HL-60 (cell line): Measurements from ENCODE around the gene CACNA1C.

Experiments used
- DNase-seq, 2 experiments: peaks; one replicate each; pipeline ENCODE4 v3.0.0-alpha.2; 2010 to 2020; ENCODE audit warnings: low read depth in 1 of 2, low spot score in 1 of 2
- H3K27ac ChIP-seq: fragments of 250-450 bp; sonication (Bioruptor Pico); replicated peaks from 2 replicates; pipeline ENCODE4 v1.5.1; 2020; ENCODE audit warnings: mild to moderate bottlenecking, moderate library complexity
- H3K27me3 ChIP-seq: fragments of 250-450 bp; sonication (Bioruptor Pico); 2 replicates; pipeline ENCODE4 v1.5.1; 2021; ENCODE audit warnings: mild to moderate bottlenecking, moderate library complexity; ENCODE audit not compliant: insufficient read depth, poor library complexity, severe bottlenecking
- H3K4me3 ChIP-seq: replicated peaks from 2 replicates; pipeline ENCODE4 v1.5.1; 2011; ENCODE audit warnings: mild to moderate bottlenecking, control low read depth, low read length; ENCODE audit not compliant: insufficient read depth
- GABPA ChIP-seq: IDR thresholded peaks from 2 replicates; pipeline ENCODE4 v1.6.1; 2012; ENCODE audit warnings: low read depth
- POLR2AphosphoS5 ChIP-seq: IDR thresholded peaks from 2 replicates; pipeline ENCODE4 v1.6.1; 2012; ENCODE audit warnings: low read depth
- SPI1 ChIP-seq: IDR thresholded peaks from 2 replicates; pipeline ENCODE4 v1.6.1; 2012; ENCODE audit warnings: low read depth, mild to moderate bottlenecking, borderline replicate concordance
- TF ChIP-seq, protein P1 (sequence below): IDR thresholded peaks from one replicate; pipeline ENCODE4 v1.5.1; 2011; ENCODE audit warnings: low read length, control low read depth, inconsistent platforms; ENCODE audit not compliant: insufficient read depth
- TF ChIP-seq, protein P2 (sequence below): IDR thresholded peaks from 2 replicates; pipeline ENCODE4 v1.6.1; 2012; ENCODE audit warnings: low read depth; ENCODE audit not compliant: insufficient replicate concordance

The CACNA1C gene

DNA sequence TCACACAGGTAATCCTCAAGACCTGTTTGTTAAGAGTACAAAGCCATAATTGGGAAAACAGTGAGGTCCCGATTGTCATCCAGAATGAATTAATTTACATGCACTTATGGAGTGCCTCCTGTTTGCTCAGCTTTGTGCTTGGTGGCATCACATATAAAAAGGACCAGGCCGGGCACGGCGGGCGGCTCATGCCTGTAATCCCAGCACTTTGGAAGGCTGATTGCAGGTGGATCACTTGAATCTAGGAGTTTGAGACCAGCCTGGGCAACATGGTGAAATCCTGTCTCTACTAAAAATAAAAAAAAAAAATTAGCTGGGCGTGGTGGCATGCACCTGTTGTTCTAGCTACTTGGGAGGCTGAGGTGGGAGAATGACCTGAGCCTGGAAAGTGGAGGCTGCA lies 247.4 kb downstream of the CACNA1C start:
- H3K4me3 ChIP-seq, result no peak overlapping the region
- H3K27ac ChIP-seq, result no peak overlapping the region
- H3K27me3 ChIP-seq, result no peaks in the 10 kb centered on the region
- no peak for TF ChIP-seq SPI1
- no peak for TF ChIP-seq GABPA
- TF ChIP-seq, protein P1, sequence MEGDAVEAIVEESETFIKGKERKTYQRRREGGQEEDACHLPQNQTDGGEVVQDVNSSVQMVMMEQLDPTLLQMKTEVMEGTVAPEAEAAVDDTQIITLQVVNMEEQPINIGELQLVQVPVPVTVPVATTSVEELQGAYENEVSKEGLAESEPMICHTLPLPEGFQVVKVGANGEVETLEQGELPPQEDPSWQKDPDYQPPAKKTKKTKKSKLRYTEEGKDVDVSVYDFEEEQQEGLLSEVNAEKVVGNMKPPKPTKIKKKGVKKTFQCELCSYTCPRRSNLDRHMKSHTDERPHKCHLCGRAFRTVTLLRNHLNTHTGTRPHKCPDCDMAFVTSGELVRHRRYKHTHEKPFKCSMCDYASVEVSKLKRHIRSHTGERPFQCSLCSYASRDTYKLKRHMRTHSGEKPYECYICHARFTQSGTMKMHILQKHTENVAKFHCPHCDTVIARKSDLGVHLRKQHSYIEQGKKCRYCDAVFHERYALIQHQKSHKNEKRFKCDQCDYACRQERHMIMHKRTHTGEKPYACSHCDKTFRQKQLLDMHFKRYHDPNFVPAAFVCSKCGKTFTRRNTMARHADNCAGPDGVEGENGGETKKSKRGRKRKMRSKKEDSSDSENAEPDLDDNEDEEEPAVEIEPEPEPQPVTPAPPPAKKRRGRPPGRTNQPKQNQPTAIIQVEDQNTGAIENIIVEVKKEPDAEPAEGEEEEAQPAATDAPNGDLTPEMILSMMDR, result no peak
- TF ChIP-seq, protein P2, sequence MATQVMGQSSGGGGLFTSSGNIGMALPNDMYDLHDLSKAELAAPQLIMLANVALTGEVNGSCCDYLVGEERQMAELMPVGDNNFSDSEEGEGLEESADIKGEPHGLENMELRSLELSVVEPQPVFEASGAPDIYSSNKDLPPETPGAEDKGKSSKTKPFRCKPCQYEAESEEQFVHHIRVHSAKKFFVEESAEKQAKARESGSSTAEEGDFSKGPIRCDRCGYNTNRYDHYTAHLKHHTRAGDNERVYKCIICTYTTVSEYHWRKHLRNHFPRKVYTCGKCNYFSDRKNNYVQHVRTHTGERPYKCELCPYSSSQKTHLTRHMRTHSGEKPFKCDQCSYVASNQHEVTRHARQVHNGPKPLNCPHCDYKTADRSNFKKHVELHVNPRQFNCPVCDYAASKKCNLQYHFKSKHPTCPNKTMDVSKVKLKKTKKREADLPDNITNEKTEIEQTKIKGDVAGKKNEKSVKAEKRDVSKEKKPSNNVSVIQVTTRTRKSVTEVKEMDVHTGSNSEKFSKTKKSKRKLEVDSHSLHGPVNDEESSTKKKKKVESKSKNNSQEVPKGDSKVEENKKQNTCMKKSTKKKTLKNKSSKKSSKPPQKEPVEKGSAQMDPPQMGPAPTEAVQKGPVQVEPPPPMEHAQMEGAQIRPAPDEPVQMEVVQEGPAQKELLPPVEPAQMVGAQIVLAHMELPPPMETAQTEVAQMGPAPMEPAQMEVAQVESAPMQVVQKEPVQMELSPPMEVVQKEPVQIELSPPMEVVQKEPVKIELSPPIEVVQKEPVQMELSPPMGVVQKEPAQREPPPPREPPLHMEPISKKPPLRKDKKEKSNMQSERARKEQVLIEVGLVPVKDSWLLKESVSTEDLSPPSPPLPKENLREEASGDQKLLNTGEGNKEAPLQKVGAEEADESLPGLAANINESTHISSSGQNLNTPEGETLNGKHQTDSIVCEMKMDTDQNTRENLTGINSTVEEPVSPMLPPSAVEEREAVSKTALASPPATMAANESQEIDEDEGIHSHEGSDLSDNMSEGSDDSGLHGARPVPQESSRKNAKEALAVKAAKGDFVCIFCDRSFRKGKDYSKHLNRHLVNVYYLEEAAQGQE, result no peak
- no peak for TF ChIP-seq POLR2AphosphoS5
- no peak for DNase-seq

DNA sequence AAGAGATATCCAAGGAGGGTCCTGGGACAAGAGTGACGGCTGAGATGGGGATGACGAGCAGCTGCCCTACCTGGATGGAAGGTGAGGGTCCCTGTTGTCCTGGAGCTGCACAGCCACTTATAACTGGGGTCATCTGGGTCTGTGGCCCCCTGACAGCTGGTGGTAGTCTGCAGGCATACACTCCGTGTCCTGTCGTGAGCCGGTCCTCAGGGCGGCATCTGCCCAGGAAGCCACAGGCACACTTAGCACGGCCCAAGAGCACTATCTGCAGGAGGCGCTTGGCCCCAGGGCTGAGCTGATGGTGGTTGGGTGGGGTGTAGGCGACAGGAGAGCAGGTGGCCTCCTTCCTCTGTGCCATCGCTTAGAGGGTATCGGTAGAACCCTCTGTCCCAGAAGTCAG lies 248.1 kb downstream of the CACNA1C start:
- no peak for DNase-seq
- H3K4me3 ChIP-seq, result no peak overlapping the region
- TF ChIP-seq, protein P2, result no peak
- TF ChIP-seq POLR2AphosphoS5, result no peak
- no peaks in the 10 kb centered on the region for H3K27me3 ChIP-seq
- H3K27ac ChIP-seq, result no peak overlapping the region

DNA sequence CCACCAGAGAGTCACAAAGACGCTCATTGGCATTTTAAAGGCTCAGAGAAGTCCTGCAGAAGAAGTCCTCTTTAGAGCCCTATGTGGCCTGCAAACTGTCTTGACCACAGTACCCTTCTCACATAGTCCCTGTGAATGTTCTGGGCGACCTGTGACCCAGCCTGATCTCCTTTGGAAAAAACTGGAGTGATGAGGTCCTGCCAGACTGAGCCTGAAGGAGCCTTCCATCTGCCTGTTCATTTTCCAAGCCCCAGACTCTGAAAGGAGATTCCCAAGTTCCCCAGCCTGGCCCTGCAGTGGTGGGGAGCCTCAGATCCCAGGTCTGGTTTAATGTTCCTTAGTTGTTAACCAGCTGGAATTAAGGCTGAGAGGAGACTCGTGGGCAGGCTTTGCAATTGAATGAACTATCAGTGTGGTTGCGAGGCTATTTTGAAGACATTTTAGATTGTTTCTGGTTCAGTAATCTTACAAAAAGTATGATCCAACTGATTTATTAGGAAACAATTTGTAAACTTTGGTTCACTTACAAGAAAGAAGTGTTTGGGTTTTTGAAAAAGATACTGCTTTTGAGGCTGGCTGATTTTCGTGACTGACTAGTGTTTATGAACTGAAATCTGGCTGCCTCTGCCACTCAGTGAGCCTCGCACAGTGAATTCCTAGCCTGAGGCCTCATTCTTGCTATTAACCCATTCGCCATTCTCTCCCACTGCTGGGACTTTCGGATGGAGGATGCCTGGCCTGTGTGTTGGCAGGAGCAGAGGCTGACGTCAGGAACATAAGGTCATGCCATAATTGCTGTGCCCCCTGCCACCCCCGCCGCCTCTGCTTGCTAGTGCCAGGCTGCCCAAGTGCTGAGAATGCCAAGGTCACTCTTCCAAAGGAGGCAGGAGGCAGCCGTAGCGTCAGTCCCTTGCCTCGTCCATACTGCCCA lies 249.0 kb downstream of the CACNA1C start:
- no peak for DNase-seq
- TF ChIP-seq POLR2AphosphoS5, result no peak
- TF ChIP-seq SPI1, result no peak
- TF ChIP-seq GABPA, result no peak
- TF ChIP-seq, protein P2, result no peak
- TF ChIP-seq, protein P1, result no peak
- H3K27me3 ChIP-seq, result no peaks in the 10 kb centered on the region
- no peak overlapping the region for H3K4me3 ChIP-seq
- no peak overlapping the region for H3K27ac ChIP-seq
